Measurements from ENCODE around the gene INAVA. TPM values are rescaled to one million over a fixed set of nuclear protein-coding genes. Genes with fewer than 3 reads are reported as not detected.

The INAVA gene
- total and polyA plus RNA-seq, 4 donors, result 0.19 to 3.1 (median 0.50) TPM

DNA sequence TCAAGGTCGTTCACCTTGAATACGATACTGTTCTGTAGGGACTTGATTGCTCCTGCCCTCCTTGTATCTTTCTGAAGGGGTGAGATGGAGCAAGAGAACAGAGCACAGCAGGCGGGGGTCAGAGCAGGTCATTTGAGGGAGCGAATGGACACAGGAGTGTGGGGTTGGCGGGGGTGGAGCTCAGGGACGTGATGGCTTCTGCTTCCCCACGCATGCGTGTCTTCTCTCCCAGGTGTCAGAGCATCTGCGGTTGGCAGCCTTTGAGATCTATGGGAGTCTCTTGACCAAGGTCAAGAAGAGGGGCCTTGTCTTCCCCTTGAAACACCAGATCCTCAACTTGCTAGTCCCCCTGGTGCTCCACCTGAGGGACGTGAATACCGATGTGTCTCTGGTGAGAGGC is 63.9 kb downstream of the INAVA start:
- no peak for DNase-seq (ENCODE audit: low spot score)
- H3K27ac ChIP-seq (ENCODE audit: low read depth in 1 of 2, low read length in 2 of 2), result no peak overlapping the region
- H3K27me3 ChIP-seq (ENCODE audit: control insufficient read depth in 4 of 4, insufficient read depth in 4 of 4, low read length in 3 of 4), result no peaks in the 10 kb centered on the region
- no peaks in the 10 kb centered on the region for H3K4me1 ChIP-seq (ENCODE audit: control insufficient read depth in 4 of 4, insufficient read depth in 4 of 4, low read length in 3 of 4)
- no peak overlapping the region for H3K4me3 ChIP-seq (ENCODE audit: low read depth in 1 of 3, low read length in 3 of 3)
- 96% methylated on average over 11 of the region's 11 CpGs for WGBS
- H3K9me3 ChIP-seq (ENCODE audit: control insufficient read depth in 4 of 4, low read length in 3 of 4), result no peaks in the 10 kb centered on the region
- TF ChIP-seq RAD21 (IDR thresholded peaks at IDR 0.05), result no peak
- TF ChIP-seq, protein P1, sequence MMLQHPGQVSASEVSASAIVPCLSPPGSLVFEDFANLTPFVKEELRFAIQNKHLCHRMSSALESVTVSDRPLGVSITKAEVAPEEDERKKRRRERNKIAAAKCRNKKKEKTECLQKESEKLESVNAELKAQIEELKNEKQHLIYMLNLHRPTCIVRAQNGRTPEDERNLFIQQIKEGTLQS (IDR thresholded peaks at IDR 0.05), result no peak
- TF ChIP-seq SP1 (IDR thresholded peaks at IDR 0.05), result no peak
- TF ChIP-seq, protein P2, sequence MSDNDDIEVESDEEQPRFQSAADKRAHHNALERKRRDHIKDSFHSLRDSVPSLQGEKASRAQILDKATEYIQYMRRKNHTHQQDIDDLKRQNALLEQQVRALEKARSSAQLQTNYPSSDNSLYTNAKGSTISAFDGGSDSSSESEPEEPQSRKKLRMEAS (IDR thresholded peaks at IDR 0.05), result no peak
- TF ChIP-seq, protein P3, sequence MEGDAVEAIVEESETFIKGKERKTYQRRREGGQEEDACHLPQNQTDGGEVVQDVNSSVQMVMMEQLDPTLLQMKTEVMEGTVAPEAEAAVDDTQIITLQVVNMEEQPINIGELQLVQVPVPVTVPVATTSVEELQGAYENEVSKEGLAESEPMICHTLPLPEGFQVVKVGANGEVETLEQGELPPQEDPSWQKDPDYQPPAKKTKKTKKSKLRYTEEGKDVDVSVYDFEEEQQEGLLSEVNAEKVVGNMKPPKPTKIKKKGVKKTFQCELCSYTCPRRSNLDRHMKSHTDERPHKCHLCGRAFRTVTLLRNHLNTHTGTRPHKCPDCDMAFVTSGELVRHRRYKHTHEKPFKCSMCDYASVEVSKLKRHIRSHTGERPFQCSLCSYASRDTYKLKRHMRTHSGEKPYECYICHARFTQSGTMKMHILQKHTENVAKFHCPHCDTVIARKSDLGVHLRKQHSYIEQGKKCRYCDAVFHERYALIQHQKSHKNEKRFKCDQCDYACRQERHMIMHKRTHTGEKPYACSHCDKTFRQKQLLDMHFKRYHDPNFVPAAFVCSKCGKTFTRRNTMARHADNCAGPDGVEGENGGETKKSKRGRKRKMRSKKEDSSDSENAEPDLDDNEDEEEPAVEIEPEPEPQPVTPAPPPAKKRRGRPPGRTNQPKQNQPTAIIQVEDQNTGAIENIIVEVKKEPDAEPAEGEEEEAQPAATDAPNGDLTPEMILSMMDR (IDR thresholded peaks at IDR 0.05; ENCODE audit: low read depth, low read length, missing input control), result no peak
- no peak for TF ChIP-seq NR2F2 (IDR thresholded peaks at IDR 0.05)
- no peak for TF ChIP-seq FOXA1 (IDR thresholded peaks at IDR 0.05)
- TF ChIP-seq EGR1 (IDR thresholded peaks at IDR 0.05; ENCODE audit: low read depth in 2 of 2), result no peak
- TF ChIP-seq JUND (IDR thresholded peaks at IDR 0.05), result no peak
- no peak for TF ChIP-seq GABPA (IDR thresholded peaks at IDR 0.05 in 1 of 2, conservative IDR thresholded peaks at IDR 0.05 in 1 of 2)
- no peak for TF ChIP-seq RXRA (IDR thresholded peaks at IDR 0.05)
- TF ChIP-seq YY1 (IDR thresholded peaks at IDR 0.05), result no peak
- no peak for TF ChIP-seq FOXA2 (IDR thresholded peaks at IDR 0.05)
- no peak for TF ChIP-seq HNF4G (IDR thresholded peaks at IDR 0.05)
- no peak for TF ChIP-seq HNF4A (conservative IDR thresholded peaks at IDR 0.05)
- TF ChIP-seq, protein P4, sequence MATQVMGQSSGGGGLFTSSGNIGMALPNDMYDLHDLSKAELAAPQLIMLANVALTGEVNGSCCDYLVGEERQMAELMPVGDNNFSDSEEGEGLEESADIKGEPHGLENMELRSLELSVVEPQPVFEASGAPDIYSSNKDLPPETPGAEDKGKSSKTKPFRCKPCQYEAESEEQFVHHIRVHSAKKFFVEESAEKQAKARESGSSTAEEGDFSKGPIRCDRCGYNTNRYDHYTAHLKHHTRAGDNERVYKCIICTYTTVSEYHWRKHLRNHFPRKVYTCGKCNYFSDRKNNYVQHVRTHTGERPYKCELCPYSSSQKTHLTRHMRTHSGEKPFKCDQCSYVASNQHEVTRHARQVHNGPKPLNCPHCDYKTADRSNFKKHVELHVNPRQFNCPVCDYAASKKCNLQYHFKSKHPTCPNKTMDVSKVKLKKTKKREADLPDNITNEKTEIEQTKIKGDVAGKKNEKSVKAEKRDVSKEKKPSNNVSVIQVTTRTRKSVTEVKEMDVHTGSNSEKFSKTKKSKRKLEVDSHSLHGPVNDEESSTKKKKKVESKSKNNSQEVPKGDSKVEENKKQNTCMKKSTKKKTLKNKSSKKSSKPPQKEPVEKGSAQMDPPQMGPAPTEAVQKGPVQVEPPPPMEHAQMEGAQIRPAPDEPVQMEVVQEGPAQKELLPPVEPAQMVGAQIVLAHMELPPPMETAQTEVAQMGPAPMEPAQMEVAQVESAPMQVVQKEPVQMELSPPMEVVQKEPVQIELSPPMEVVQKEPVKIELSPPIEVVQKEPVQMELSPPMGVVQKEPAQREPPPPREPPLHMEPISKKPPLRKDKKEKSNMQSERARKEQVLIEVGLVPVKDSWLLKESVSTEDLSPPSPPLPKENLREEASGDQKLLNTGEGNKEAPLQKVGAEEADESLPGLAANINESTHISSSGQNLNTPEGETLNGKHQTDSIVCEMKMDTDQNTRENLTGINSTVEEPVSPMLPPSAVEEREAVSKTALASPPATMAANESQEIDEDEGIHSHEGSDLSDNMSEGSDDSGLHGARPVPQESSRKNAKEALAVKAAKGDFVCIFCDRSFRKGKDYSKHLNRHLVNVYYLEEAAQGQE (IDR thresholded peaks at IDR 0.05), result no peak
- no peaks in the 10 kb centered on the region for H3K36me3 ChIP-seq (ENCODE audit: control insufficient read depth in 4 of 4, insufficient read depth in 3 of 4, low read depth in 1 of 4, low read length in 3 of 4)
- H3K9ac ChIP-seq (ENCODE audit: low read depth in 1 of 2, low read length in 2 of 2), result no peak overlapping the region

DNA sequence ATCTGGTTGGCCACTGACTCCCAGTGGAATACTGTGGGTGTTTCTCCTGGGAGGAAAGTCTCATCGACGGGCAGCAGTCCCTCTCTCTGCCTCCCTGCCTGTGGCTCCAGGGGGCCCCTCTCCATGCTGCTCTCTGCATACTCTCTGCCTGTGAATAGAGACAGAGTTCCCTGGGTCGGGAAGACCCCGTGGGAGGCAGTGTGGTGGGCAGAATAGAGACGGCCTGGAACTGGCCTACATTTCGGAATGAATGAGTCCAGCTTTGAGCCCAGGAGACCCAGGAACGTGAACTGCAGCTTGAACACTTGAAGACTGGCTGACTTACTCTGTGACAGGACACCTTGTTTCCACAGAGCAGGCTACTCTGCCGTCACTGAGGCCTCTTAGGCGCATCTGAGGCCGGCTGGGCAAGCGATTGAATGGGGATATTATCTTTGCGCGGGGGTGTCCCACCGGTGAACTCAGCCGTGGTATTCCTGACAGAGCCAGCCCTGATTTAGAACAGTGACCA is 64.8 kb downstream of the INAVA start:
- Histone ChIP-seq H3K4me1 (ENCODE audit: control insufficient read depth in 4 of 4, insufficient read depth in 4 of 4, low read length in 3 of 4) (no peaks in the 10 kb centered on the region), H3K9ac (ENCODE audit: low read depth in 1 of 2, low read length in 2 of 2) (no peak overlapping the region), H3K36me3 (ENCODE audit: control insufficient read depth in 4 of 4, insufficient read depth in 3 of 4, low read depth in 1 of 4, low read length in 3 of 4) (no peaks in the 10 kb centered on the region), H3K27me3 (ENCODE audit: control insufficient read depth in 4 of 4, insufficient read depth in 4 of 4, low read length in 3 of 4) (no peaks in the 10 kb centered on the region), H3K9me3 (ENCODE audit: control insufficient read depth in 4 of 4, low read length in 3 of 4) (no peaks in the 10 kb centered on the region), H3K27ac (ENCODE audit: low read depth in 1 of 2, low read length in 2 of 2) (no peak overlapping the region), H3K4me3 (ENCODE audit: low read depth in 1 of 3, low read length in 3 of 3) (no peak overlapping the region)
- DNase-seq (ENCODE audit: low spot score), result no peak
- WGBS, result 87% methylated on average over 15 of the region's 15 CpGs
- TF ChIP-seq, protein P2 (IDR thresholded peaks at IDR 0.05), result no peak

Data from liver (tissue), 9 donors.